Measurements from ENCODE around the gene HNRNPH1. TPM values are rescaled to one million over a fixed set of nuclear protein-coding genes. Genes with fewer than 3 reads are reported as not detected.
A peak's percentile ranks its signal among the peaks of the same experiment; 100 is the strongest.

Gene HNRNPH1
- total RNA-seq, 1 experiment from 2014 or later = 972 TPM

DNA sequence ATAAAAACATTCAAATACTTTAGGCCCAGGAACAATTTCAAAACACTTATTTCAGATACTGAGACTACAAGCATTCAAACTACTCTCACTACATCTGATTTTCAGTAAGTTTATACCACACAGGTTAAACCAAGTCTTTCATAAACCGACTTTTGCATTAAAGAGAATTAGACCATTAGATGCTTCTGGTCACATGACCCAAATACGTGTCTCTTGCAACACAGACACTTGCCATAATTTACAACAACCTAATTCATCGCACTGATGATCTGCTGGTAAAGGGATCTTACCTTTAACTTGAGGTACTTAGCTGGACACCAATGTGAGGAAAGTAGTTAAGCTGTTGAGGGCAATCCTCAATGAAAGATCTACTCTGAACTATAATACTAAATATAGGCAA lies 3.2 kb downstream of the HNRNPH1 start:
- BruUV-seq (replicated peaks) = no TSS peak
- peak overlapping the region; percentile 91 for H3K4me3 ChIP-seq (ENCODE audit: low read depth, low read length, poor library complexity, severe bottlenecking)
- no peaks in the 10 kb centered on the region for H3K9me3 ChIP-seq (ENCODE audit: low read depth, low read length, poor library complexity, severe bottlenecking)
- no peak overlapping the region for H3K27ac ChIP-seq (ENCODE audit: low read depth, low read length, poor library complexity, severe bottlenecking)
- CTCF ChIA-PET = no interaction called here
- H3K27me3 ChIP-seq (replicated peaks; ENCODE audit: insufficient read depth, low read depth, low read length, poor library complexity) = no peaks in the 10 kb centered on the region
- POLR2A ChIA-PET (ENCODE audit: low non-redundant PET) = no interaction called here
- no peak for DNase-seq (ENCODE audit: low spot score)
- H3K36me3 ChIP-seq (ENCODE audit: insufficient read depth, low read length, poor library complexity, severe bottlenecking) = peaks cover 73% of the 10 kb centered on the region
- peaks cover 46% of the 10 kb centered on the region for H3K4me1 ChIP-seq (ENCODE audit: insufficient read depth, low read length, poor library complexity, severe bottlenecking)
- intact Hi-C loops (cut with micrococcal nuclease; ENCODE audit: unreplicated experiment) = no loop called here
- TF ChIP-seq, protein P1, sequence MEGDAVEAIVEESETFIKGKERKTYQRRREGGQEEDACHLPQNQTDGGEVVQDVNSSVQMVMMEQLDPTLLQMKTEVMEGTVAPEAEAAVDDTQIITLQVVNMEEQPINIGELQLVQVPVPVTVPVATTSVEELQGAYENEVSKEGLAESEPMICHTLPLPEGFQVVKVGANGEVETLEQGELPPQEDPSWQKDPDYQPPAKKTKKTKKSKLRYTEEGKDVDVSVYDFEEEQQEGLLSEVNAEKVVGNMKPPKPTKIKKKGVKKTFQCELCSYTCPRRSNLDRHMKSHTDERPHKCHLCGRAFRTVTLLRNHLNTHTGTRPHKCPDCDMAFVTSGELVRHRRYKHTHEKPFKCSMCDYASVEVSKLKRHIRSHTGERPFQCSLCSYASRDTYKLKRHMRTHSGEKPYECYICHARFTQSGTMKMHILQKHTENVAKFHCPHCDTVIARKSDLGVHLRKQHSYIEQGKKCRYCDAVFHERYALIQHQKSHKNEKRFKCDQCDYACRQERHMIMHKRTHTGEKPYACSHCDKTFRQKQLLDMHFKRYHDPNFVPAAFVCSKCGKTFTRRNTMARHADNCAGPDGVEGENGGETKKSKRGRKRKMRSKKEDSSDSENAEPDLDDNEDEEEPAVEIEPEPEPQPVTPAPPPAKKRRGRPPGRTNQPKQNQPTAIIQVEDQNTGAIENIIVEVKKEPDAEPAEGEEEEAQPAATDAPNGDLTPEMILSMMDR (conservative IDR thresholded peaks at IDR 0.05; ENCODE audit: low read depth, low read length) = no peak
- TF ChIP-seq EZH2 (IDR thresholded peaks at IDR 0.05; ENCODE audit: borderline replicate concordance, low read depth, low read length, poor library complexity, severe bottlenecking) = no peak

DNA sequence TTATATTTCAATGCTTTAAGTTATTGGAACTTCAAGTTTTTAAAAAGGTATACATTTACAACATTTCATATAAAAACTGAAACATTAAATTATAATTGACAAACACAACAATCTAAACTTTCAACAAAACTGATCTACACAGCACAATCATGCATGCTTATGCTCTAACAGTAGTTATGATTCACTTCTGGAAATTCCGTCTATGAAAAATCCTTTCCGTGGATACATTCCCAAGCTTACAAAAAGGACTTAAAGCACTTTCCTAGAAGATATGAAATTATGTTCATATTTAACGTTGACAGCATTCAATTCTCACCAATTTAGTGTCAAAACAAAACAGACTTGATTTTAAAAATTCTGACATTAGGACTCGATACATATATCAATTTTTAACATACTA lies 3.7 kb downstream of the HNRNPH1 start:
- H3K4me1 ChIP-seq (ENCODE audit: insufficient read depth, low read length, poor library complexity, severe bottlenecking) = peaks cover 42% of the 10 kb centered on the region
- peaks cover 79% of the 10 kb centered on the region for H3K36me3 ChIP-seq (ENCODE audit: insufficient read depth, low read length, poor library complexity, severe bottlenecking)
- BruUV-seq (replicated peaks) = no TSS peak
- ChIA-PET CTCF (no interaction called here), POLR2A (ENCODE audit: low non-redundant PET) (no interaction called here)
- peak overlapping the region; percentile 91 for H3K4me3 ChIP-seq (ENCODE audit: low read depth, low read length, poor library complexity, severe bottlenecking)
- H3K27me3 ChIP-seq (replicated peaks; ENCODE audit: insufficient read depth, low read depth, low read length, poor library complexity) = no peaks in the 10 kb centered on the region
- no peak for DNase-seq (ENCODE audit: low spot score)
- no peak overlapping the region for H3K27ac ChIP-seq (ENCODE audit: low read depth, low read length, poor library complexity, severe bottlenecking)
- no peaks in the 10 kb centered on the region for H3K9me3 ChIP-seq (ENCODE audit: low read depth, low read length, poor library complexity, severe bottlenecking)
- intact Hi-C loops (cut with micrococcal nuclease; ENCODE audit: unreplicated experiment) = no loop called here
- TF ChIP-seq EZH2 (IDR thresholded peaks at IDR 0.05; ENCODE audit: borderline replicate concordance, low read depth, low read length, poor library complexity, severe bottlenecking) = no peak
- TF ChIP-seq, protein P1 (conservative IDR thresholded peaks at IDR 0.05; ENCODE audit: low read depth, low read length) = no peak

DNA sequence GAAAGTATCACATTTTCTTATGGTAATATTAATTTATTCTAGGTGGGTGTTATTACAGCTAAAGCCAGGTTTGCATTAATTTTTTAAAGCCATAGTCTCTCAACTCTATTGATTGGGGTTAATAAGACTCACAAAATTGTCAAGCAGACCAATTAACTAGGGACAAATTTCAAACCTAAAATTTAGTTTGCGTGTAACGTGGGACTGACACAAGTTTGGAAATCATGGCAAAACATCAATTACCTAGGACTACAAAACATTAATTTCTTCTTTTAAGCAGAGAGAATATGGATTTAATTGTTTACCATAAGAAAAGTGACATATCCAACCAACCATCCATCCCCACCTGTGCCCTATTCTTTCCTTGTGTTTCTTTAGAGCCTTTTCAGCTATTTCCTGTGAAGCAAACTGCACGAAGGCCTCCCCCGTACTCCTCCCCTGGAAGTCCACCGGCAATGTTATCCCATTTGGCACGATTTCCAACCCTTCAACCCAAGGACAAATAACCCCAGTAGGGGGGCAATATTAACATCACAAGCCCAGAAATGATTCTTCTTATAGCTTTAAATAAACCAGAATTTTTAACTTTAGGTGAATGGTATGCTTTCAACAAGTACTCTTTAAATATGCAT lies 4.4 kb downstream of the HNRNPH1 start:
- no TSS peak for BruUV-seq (replicated peaks)
- no peaks in the 10 kb centered on the region for H3K9me3 ChIP-seq (ENCODE audit: low read depth, low read length, poor library complexity, severe bottlenecking)
- DNase-seq (ENCODE audit: low spot score) = no peak
- intact Hi-C loops (cut with micrococcal nuclease; ENCODE audit: unreplicated experiment) = no loop called here
- ChIA-PET POLR2A (ENCODE audit: low non-redundant PET) (no interaction called here), CTCF (no interaction called here)
- peaks cover 35% of the 10 kb centered on the region for H3K4me1 ChIP-seq (ENCODE audit: insufficient read depth, low read length, poor library complexity, severe bottlenecking)
- H3K36me3 ChIP-seq (ENCODE audit: insufficient read depth, low read length, poor library complexity, severe bottlenecking) = peaks cover 86% of the 10 kb centered on the region
- H3K4me3 ChIP-seq (ENCODE audit: low read depth, low read length, poor library complexity, severe bottlenecking) = peak overlapping the region; percentile 91
- TF ChIP-seq, protein P1 (conservative IDR thresholded peaks at IDR 0.05; ENCODE audit: low read depth, low read length) = no peak
- TF ChIP-seq EZH2 (IDR thresholded peaks at IDR 0.05; ENCODE audit: borderline replicate concordance, low read depth, low read length, poor library complexity, severe bottlenecking) = no peak
- no peak overlapping the region for H3K27ac ChIP-seq (ENCODE audit: low read depth, low read length, poor library complexity, severe bottlenecking)
- H3K27me3 ChIP-seq (replicated peaks; ENCODE audit: insufficient read depth, low read depth, low read length, poor library complexity) = no peaks in the 10 kb centered on the region
